HL-60/S4 treated with phorbol 12-myristate 13-acetate at 8.2 ng/mL for 4 days and 3 days (cell line): Measurements from ENCODE around the gene BLMH.

Experiments
- in situ Hi-C: fragments of 300-500 bp; cut with MboI; formaldehyde crosslinking; loops from 2 replicates; pipeline ENCODE4 v1.15.0; 2022; ENCODE audit warnings: low sequenced_read_pairs

BLMH gene

GRCh38 chr17:30251931-30252330 is 39.8 kb downstream of the BLMH start:
- in situ Hi-C loops: no loop called here

- in situ Hi-C loops: no loop called here
Measured at GRCh38 chr17:30249460-30249859, 42.3 kb downstream of the BLMH start.

GRCh38 chr17:30248786-30249185 is 43.0 kb downstream of the BLMH start:
- in situ Hi-C loops: no loop called here

GRCh38 chr17:30246460-30246859 is 45.3 kb downstream of the BLMH start:
- in situ Hi-C loops: no loop called here

- in situ Hi-C loops: no loop called here
Measured at GRCh38 chr17:30244853-30245385, 46.8 kb downstream of the BLMH start.

- in situ Hi-C loops: no loop called here
Measured at GRCh38 chr17:30243568-30243967, 48.2 kb downstream of the BLMH start.

GRCh38 chr17:30243002-30243401 is 48.7 kb downstream of the BLMH start:
- in situ Hi-C loops: no loop called here

GRCh38 chr17:30241051-30241450 is 50.7 kb downstream of the BLMH start:
- in situ Hi-C loops: no loop called here

GRCh38 chr17:30240177-30240576 is 51.6 kb downstream of the BLMH start:
- in situ Hi-C loops: no loop called here

- in situ Hi-C loops: no loop called here
Measured at GRCh38 chr17:30239089-30239462, 52.7 kb downstream of the BLMH start.

GRCh38 chr17:30238387-30239088 is 53.2 kb downstream of the BLMH start:
- in situ Hi-C loops: no loop called here

- in situ Hi-C loops: no loop called here
Measured at GRCh38 chr17:30238003-30238344, 53.8 kb downstream of the BLMH start.

GRCh38 chr17:30237296-30238002 is 54.3 kb downstream of the BLMH start:
- in situ Hi-C loops: no loop called here

- in situ Hi-C loops: no loop called here
Measured at GRCh38 chr17:30236766-30237165, 55.0 kb downstream of the BLMH start.

- in situ Hi-C loops: no loop called here
Measured at GRCh38 chr17:30236297-30236624, 55.5 kb downstream of the BLMH start.

- in situ Hi-C loops: no loop called here
Measured at GRCh38 chr17:30235386-30236296, 56.1 kb downstream of the BLMH start, which contains the start of gene SLC6A4. Gene SLC6A4, minus strand, starts transcription at chr17:30235697. Its CDS starts 13,739 bp downstream, at chr17:30221958.

GRCh38 chr17:30234964-30235363 is 56.8 kb downstream of the BLMH start:
- in situ Hi-C loops: no loop called here

GRCh38 chr17:30234296-30234695 is 57.4 kb downstream of the BLMH start:
- in situ Hi-C loops: no loop called here

- in situ Hi-C loops: no loop called here
Measured at GRCh38 chr17:30232824-30233427, 58.8 kb downstream of the BLMH start.

- in situ Hi-C loops: no loop called here
Measured at GRCh38 chr17:30232015-30232823, 59.5 kb downstream of the BLMH start.
